H9 (cell line): ENCODE measurements around the gene CD151. TPM values are rescaled to one million over a fixed set of nuclear protein-coding genes. Genes with fewer than 3 reads are reported as not detected.

Source experiments
- DNase-seq: peaks from one replicate; pipeline ENCODE4 v3.0.0-alpha.2; 2017
- H2AFZ ChIP-seq: one replicate; pipeline ENCODE4 v1.6.1; 2013; ENCODE audit warnings: mild to moderate bottlenecking, low read length, control low read depth, moderate library complexity
- H2AK5ac ChIP-seq: 2 replicates; pipeline ENCODE4 v1.6.1; 2013; ENCODE audit warnings: low read length, control low read depth, mixed read lengths; ENCODE audit not compliant: insufficient read length
- H2BK120ac ChIP-seq: one replicate; pipeline ENCODE4 v1.6.1; 2013; ENCODE audit warnings: low read depth, mild to moderate bottlenecking, low read length, control low read depth, inconsistent platforms; ENCODE audit not compliant: poor library complexity, severe bottlenecking
- H2BK12ac ChIP-seq: 2 replicates; pipeline ENCODE4 v1.6.1; 2013; ENCODE audit warnings: low read length, control low read depth, mixed read lengths, low read depth; ENCODE audit not compliant: insufficient read length
- H2BK15ac ChIP-seq: 2 replicates; pipeline ENCODE4 v1.6.1; 2013; ENCODE audit warnings: low read depth, low read length, control low read depth
- H2BK20ac ChIP-seq: one replicate; pipeline ENCODE4 v1.6.1; 2013; ENCODE audit warnings: low read depth, mild to moderate bottlenecking, low read length, control low read depth, inconsistent platforms; ENCODE audit not compliant: poor library complexity, severe bottlenecking
- H2BK5ac ChIP-seq: 2 replicates; pipeline ENCODE4 v1.6.1; 2013; ENCODE audit warnings: low read length, control low read depth, mixed read lengths; ENCODE audit not compliant: insufficient read length
- H3K14ac ChIP-seq: 2 replicates; pipeline ENCODE4 v1.6.1; 2013; ENCODE audit warnings: low read length, control low read depth; ENCODE audit not compliant: insufficient read depth
- H3K18ac ChIP-seq: 2 replicates; pipeline ENCODE4 v1.6.1; 2013; ENCODE audit warnings: low read depth, mild to moderate bottlenecking, mixed read lengths, low read length, control low read depth; ENCODE audit not compliant: insufficient read length
- H3K23ac ChIP-seq: 2 replicates; pipeline ENCODE4 v1.6.1; 2013; ENCODE audit warnings: low read length, control low read depth, mixed read lengths, low read depth; ENCODE audit not compliant: insufficient read length
- H3K23me2 ChIP-seq: 2 replicates; pipeline ENCODE4 v1.6.1; 2013; ENCODE audit warnings: low read depth, mild to moderate bottlenecking, mixed read lengths, low read length, control low read depth; ENCODE audit not compliant: insufficient read length, poor library complexity, severe bottlenecking
- H3K27ac ChIP-seq: 2 replicates; pipeline ENCODE4 v1.5.1; 2013; ENCODE audit warnings: low read length, control low read depth, mixed read lengths, low read depth; ENCODE audit not compliant: insufficient read length
- H3K27me3 ChIP-seq: 2 replicates; pipeline ENCODE4 v1.6.1; 2013; ENCODE audit warnings: low read length, control low read depth, inconsistent platforms; ENCODE audit not compliant: insufficient read depth
- H3K4ac ChIP-seq: 2 replicates; pipeline ENCODE4 v1.6.1; 2013; ENCODE audit warnings: low read depth, mild to moderate bottlenecking, control low read depth, inconsistent platforms, low read length, moderate library complexity
- H3K4me1 ChIP-seq: 2 replicates; pipeline ENCODE4 v1.6.1; 2013; ENCODE audit warnings: low read length, control low read depth, inconsistent platforms; ENCODE audit not compliant: insufficient read depth
- H3K4me2 ChIP-seq: 2 replicates; pipeline ENCODE4 v1.6.1; 2013; ENCODE audit warnings: low read length, control low read depth, mixed read lengths; ENCODE audit not compliant: insufficient read length, insufficient read depth
- H3K56ac ChIP-seq: 2 replicates; pipeline ENCODE4 v1.6.1; 2013; ENCODE audit warnings: low read depth, mild to moderate bottlenecking, mixed read lengths, low read length, control low read depth; ENCODE audit not compliant: insufficient read length
- H3K79me1 ChIP-seq: 2 replicates; pipeline ENCODE4 v1.6.1; 2013; ENCODE audit warnings: low read depth, mild to moderate bottlenecking, moderate library complexity, low read length, control low read depth, inconsistent platforms; ENCODE audit not compliant: insufficient read depth, poor library complexity, severe bottlenecking
- H3K79me2 ChIP-seq: 2 replicates; pipeline ENCODE4 v1.6.1; 2013; ENCODE audit warnings: low read length, control low read depth, inconsistent platforms; ENCODE audit not compliant: insufficient read depth
- H3K9ac ChIP-seq: 2 replicates; pipeline ENCODE4 v1.6.1; 2013; ENCODE audit warnings: low read length, control low read depth, mixed read lengths; ENCODE audit not compliant: insufficient read length; ENCODE audit errors: extremely low read depth
- H3K9me3 ChIP-seq: one replicate; pipeline ENCODE4 v1.6.1; 2013; ENCODE audit warnings: low read depth, low read length, inconsistent platforms; ENCODE audit not compliant: control insufficient read depth
- H3T11ph ChIP-seq: one replicate; pipeline ENCODE4 v1.6.1; 2013; ENCODE audit warnings: mild to moderate bottlenecking, low read length, control low read depth, inconsistent platforms
- H4K20me1 ChIP-seq: one replicate; pipeline ENCODE4 v1.6.1; 2013; ENCODE audit not compliant: control insufficient read depth, insufficient read length, insufficient read depth
- H4K5ac ChIP-seq: 2 replicates; pipeline ENCODE4 v1.6.1; 2013; ENCODE audit warnings: low read depth, mild to moderate bottlenecking, mixed read lengths, low read length, control low read depth; ENCODE audit not compliant: insufficient read length
- H4K8ac ChIP-seq: replicated peaks from 2 replicates; pipeline ENCODE4 v1.6.1; 2013; ENCODE audit warnings: low read length, control low read depth, mixed read lengths, low read depth; ENCODE audit not compliant: insufficient read length
- H4K91ac ChIP-seq: 2 replicates; pipeline ENCODE4 v1.6.1; 2013; ENCODE audit warnings: low read depth, mild to moderate bottlenecking, moderate library complexity, mixed read lengths, low read length, control low read depth; ENCODE audit not compliant: insufficient read length
- H3K27ac Mint-ChIP-seq, 3 experiments: 2 replicates in 2 of 3; 3 replicates in 1 of 3; pipeline ENCODE4 v1.8.0; 2020 to 2021; ENCODE audit warnings: mixed read lengths in 3 of 3, mild to moderate bottlenecking in 1 of 3, moderate library complexity in 1 of 3
- H3K27me3 Mint-ChIP-seq: 2 replicates; pipeline ENCODE4 v1.8.0; 2021; ENCODE audit warnings: low read depth, mild to moderate bottlenecking, moderate library complexity, mixed read lengths
- H3K36me3 Mint-ChIP-seq, 3 experiments: 2 replicates in 2 of 3; 3 replicates in 1 of 3; pipeline ENCODE4 v1.8.0; 2020 to 2021; ENCODE audit warnings: low read depth in 3 of 3, mixed read lengths in 3 of 3; ENCODE audit not compliant: insufficient read depth in 1 of 3
- H3K4me1 Mint-ChIP-seq, 2 experiments: 2 replicates each; pipeline ENCODE4 v1.8.0; 2020; ENCODE audit warnings: mixed read lengths in 2 of 2
- H3K4me3 Mint-ChIP-seq, 2 experiments: 2 replicates in 1 of 2; 3 replicates in 1 of 2; pipeline ENCODE4 v1.8.0; 2020 to 2021; ENCODE audit warnings: mild to moderate bottlenecking in 2 of 2, mixed read lengths in 2 of 2, moderate library complexity in 1 of 2
- H3K9me3 Mint-ChIP-seq, 2 experiments: 2 replicates in 1 of 2; 3 replicates in 1 of 2; pipeline ENCODE4 v1.8.0; 2020; ENCODE audit warnings: mild to moderate bottlenecking in 2 of 2, mixed read lengths in 2 of 2, moderate library complexity in 1 of 2
- WGBS: extraction: QIAGEN DNeasy Blood & Tissue Kit; methylation state at CpG from one replicate; pipeline ENCODE4 v1.1.7; 2013; ENCODE audit warnings: missing lambda C conversion rate, low lambda C conversion rate, mixed read lengths; ENCODE audit not compliant: insufficient read length; ENCODE audit errors: extremely low coverage; 5-methylcytosine and 5-hydroxymethylcytosine counted together
- total RNA-seq: library from RNA; stranded (reverse); gene quantifications from 2 replicates; pipeline ENCODE4 v1.2.1, GENCODE V29; 2021
- TF ChIP-seq, protein P1 (sequence below): fragments of 200-600 bp; sonication (generic); conservative IDR thresholded peaks from 3 replicates; pipeline ENCODE4 v1.8.0; 2021; ENCODE audit warnings: antibody characterized with exemption, mild to moderate bottlenecking

The CD151 gene
- total RNA-seq, 1 experiment from 2014 or later, result 138 TPM

DNA sequence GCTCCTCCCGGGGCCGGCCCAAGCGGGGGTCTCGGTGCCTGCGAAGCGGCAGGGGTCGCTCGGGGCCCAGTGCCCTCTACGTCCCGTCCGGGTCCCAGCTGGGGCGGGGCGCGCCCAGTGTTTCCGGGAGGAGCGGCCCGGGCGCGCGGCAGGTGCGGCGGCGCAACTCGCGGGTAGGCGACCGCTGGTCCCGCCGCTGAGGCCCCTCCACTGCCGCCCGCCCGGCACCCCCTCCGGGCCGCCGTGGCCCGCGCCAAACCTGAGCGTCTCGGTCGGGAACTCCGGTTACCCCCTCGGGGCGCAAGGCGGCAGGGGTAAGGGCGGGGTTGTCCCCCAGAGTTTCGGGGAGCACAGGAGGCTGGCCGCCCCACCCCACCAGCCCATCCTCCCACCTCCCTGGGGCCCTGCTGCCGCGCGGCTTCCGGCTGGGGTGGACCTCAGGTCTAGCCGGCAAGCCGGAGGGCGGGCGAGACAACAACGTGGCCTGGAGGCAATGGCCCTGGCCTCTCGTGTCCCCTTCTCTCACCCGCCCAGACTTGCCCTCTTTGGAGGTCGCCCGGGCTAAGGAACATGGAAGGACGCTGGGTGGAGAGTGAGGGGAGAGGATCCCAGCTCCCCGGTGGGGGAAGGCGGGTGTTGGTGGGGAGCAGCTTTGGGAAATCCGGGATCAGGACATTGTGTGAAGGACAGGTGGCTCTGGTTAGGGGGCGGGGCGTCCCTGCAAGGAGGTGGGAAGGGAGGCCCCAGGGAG is 5.4 kb upstream of the CD151 start:
- Mint-ChIP-seq H3K4me1 (peaks cover 31 to 42% of the 10 kb centered on the region in 2 experiments), H3K4me3 (peak overlapping the region; percentile 79 to 84), H3K36me3 (peaks cover 0 to 19% (median 14%) of the 10 kb centered on the region in 3 experiments), H3K27ac (peak overlapping the region in 1 of 3 experiments; percentile 68; a peak in 2 of 7 replicates), H3K9me3 (no peaks in the 10 kb centered on the region; a peak in 1 of 5 replicates), H3K27me3 (peaks cover 35% of the 10 kb centered on the region)
- H3K4ac ChIP-seq, result no peak overlapping the region
- H2BK5ac ChIP-seq, result no peak overlapping the region
- no peak overlapping the region for H2BK15ac ChIP-seq
- no peak overlapping the region for H2BK12ac ChIP-seq
- H3K56ac ChIP-seq, result no peak overlapping the region
- DNase-seq, result peak; percentile 80
- H3K4me2 ChIP-seq, result peak overlapping the region; percentile 58
- H3K9ac ChIP-seq, result no peak overlapping the region
- no CpG with 5 or more reads among the region's 66 CpGs for WGBS
- H3K14ac ChIP-seq, result peak overlapping the region; percentile 60; the same call in 1 of the 2 replicates
- no peak overlapping the region for H2AFZ ChIP-seq
- no peak overlapping the region for H2BK120ac ChIP-seq
- no peak overlapping the region for H2AK5ac ChIP-seq
- H4K5ac ChIP-seq, result no peak overlapping the region
- peak overlapping the region; percentile 68 for H3K18ac ChIP-seq
- H2BK20ac ChIP-seq, result no peak overlapping the region
- H3K27me3 ChIP-seq, result peaks cover 9% of the 10 kb centered on the region; the same call in 1 of the 2 replicates
- peaks cover 25% of the 10 kb centered on the region for H3K23me2 ChIP-seq
- no peaks in the 10 kb centered on the region for H3K79me2 ChIP-seq
- no peak overlapping the region for H4K91ac ChIP-seq
- no peak overlapping the region for H3T11ph ChIP-seq
- H3K23ac ChIP-seq, result no peak overlapping the region
- no peaks in the 10 kb centered on the region for H3K79me1 ChIP-seq
- H4K20me1 ChIP-seq, result no peaks in the 10 kb centered on the region
- H3K4me1 ChIP-seq, result no peaks in the 10 kb centered on the region; the same call in 1 of the 2 replicates
- no peaks in the 10 kb centered on the region for H3K9me3 ChIP-seq
- TF ChIP-seq, protein P1, sequence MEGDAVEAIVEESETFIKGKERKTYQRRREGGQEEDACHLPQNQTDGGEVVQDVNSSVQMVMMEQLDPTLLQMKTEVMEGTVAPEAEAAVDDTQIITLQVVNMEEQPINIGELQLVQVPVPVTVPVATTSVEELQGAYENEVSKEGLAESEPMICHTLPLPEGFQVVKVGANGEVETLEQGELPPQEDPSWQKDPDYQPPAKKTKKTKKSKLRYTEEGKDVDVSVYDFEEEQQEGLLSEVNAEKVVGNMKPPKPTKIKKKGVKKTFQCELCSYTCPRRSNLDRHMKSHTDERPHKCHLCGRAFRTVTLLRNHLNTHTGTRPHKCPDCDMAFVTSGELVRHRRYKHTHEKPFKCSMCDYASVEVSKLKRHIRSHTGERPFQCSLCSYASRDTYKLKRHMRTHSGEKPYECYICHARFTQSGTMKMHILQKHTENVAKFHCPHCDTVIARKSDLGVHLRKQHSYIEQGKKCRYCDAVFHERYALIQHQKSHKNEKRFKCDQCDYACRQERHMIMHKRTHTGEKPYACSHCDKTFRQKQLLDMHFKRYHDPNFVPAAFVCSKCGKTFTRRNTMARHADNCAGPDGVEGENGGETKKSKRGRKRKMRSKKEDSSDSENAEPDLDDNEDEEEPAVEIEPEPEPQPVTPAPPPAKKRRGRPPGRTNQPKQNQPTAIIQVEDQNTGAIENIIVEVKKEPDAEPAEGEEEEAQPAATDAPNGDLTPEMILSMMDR, result 0 out of 3 replicates have a peak, but pooled peaks have one; percentile 10
- no peak overlapping the region for H3K27ac ChIP-seq
- H4K8ac ChIP-seq, result no peak overlapping the region
